Mucosa of stomach (tissue), 1 donor: ENCODE results near the gene PSMC1.

Source experiments
- H3K27me3 ChIP-seq: one replicate; pipeline ENCODE4 v1.7.0; 2013; ENCODE audit warnings: mild to moderate bottlenecking, low read length; ENCODE audit not compliant: control insufficient read depth, insufficient read depth
- H3K36me3 ChIP-seq: one replicate; pipeline ENCODE4 v1.7.0; 2013; ENCODE audit warnings: low read length; ENCODE audit not compliant: control insufficient read depth, insufficient read depth
- H3K4me1 ChIP-seq: one replicate; pipeline ENCODE4 v1.7.0; 2013; ENCODE audit warnings: mild to moderate bottlenecking, low read length; ENCODE audit not compliant: control insufficient read depth, insufficient read depth
- H3K4me3 ChIP-seq: one replicate; pipeline ENCODE4 v1.7.0; 2013; ENCODE audit warnings: low read length
- H3K9ac ChIP-seq: one replicate; pipeline ENCODE4 v1.7.0; 2013; ENCODE audit warnings: mild to moderate bottlenecking, low read length, moderate library complexity
- H3K9me3 ChIP-seq: one replicate; pipeline ENCODE4 v1.7.0; 2013; ENCODE audit warnings: mild to moderate bottlenecking, low read length, moderate library complexity; ENCODE audit not compliant: control insufficient read depth
- donor health status: Pancreatic carcinoma.

PSMC1 gene

GRCh38 chr14:90296641-90297040 is 40.3 kb downstream of the PSMC1 start:
- no peak overlapping the region for H3K4me3 ChIP-seq
- H3K9me3 ChIP-seq = no peaks in the 10 kb centered on the region
- no peaks in the 10 kb centered on the region for H3K27me3 ChIP-seq
- H3K9ac ChIP-seq = no peak overlapping the region
- H3K4me1 ChIP-seq = peaks cover under 1% of the 10 kb centered on the region
- H3K36me3 ChIP-seq = peaks cover 3% of the 10 kb centered on the region

- Histone ChIP-seq H3K9ac (no peak overlapping the region), H3K27me3 (no peaks in the 10 kb centered on the region), H3K4me1 (peaks cover 12% of the 10 kb centered on the region), H3K9me3 (no peaks in the 10 kb centered on the region), H3K36me3 (peaks cover 3% of the 10 kb centered on the region), H3K4me3 (no peak overlapping the region)
These were observed 41.7 kb downstream of the PSMC1 start for GRCh38 chr14:90297876-90298629.

- H3K36me3 ChIP-seq = peaks cover 3% of the 10 kb centered on the region
- no peak overlapping the region for H3K4me3 ChIP-seq
- no peak overlapping the region for H3K9ac ChIP-seq
- no peaks in the 10 kb centered on the region for H3K27me3 ChIP-seq
- no peaks in the 10 kb centered on the region for H3K9me3 ChIP-seq
- peaks cover 12% of the 10 kb centered on the region for H3K4me1 ChIP-seq
These were observed 43.1 kb downstream of the PSMC1 start for GRCh38 chr14:90299408-90299807.

- peaks cover 12% of the 10 kb centered on the region for H3K4me1 ChIP-seq
These were observed 44.3 kb downstream of the PSMC1 start for GRCh38 chr14:90300611-90301047.

GRCh38 chr14:90301122-90301521 is 44.8 kb downstream of the PSMC1 start:
- H3K4me3 ChIP-seq = no peak overlapping the region
- no peaks in the 10 kb centered on the region for H3K9me3 ChIP-seq
- no peaks in the 10 kb centered on the region for H3K27me3 ChIP-seq
- peaks cover 12% of the 10 kb centered on the region for H3K4me1 ChIP-seq
- peaks cover under 1% of the 10 kb centered on the region for H3K36me3 ChIP-seq
- H3K9ac ChIP-seq = no peak overlapping the region

More at GRCh38 chr14:90300611-90301047, 44.3 kb downstream of the PSMC1 start:
- Histone ChIP-seq H3K4me3 (no peak overlapping the region), H3K27me3 (no peaks in the 10 kb centered on the region), H3K9ac (no peak overlapping the region), H3K36me3 (peaks cover 3% of the 10 kb centered on the region), H3K9me3 (no peaks in the 10 kb centered on the region)

- Histone ChIP-seq H3K4me1 (peaks cover 12% of the 10 kb centered on the region), H3K4me3 (no peak overlapping the region), H3K36me3 (no peaks in the 10 kb centered on the region), H3K9me3 (no peaks in the 10 kb centered on the region), H3K27me3 (no peaks in the 10 kb centered on the region), H3K9ac (no peak overlapping the region)
These were observed 45.3 kb downstream of the PSMC1 start for GRCh38 chr14:90301668-90302090.

GRCh38 chr14:90302529-90303303 is 46.4 kb downstream of the PSMC1 start:
- no peak overlapping the region for H3K9ac ChIP-seq
- no peaks in the 10 kb centered on the region for H3K27me3 ChIP-seq
- no peak overlapping the region for H3K4me3 ChIP-seq
- peaks cover 12% of the 10 kb centered on the region for H3K4me1 ChIP-seq
- H3K9me3 ChIP-seq = no peaks in the 10 kb centered on the region
- H3K36me3 ChIP-seq = no peaks in the 10 kb centered on the region

GRCh38 chr14:90303473-90303872 is 47.1 kb downstream of the PSMC1 start:
- H3K4me3 ChIP-seq = no peak overlapping the region
- H3K4me1 ChIP-seq = peaks cover 12% of the 10 kb centered on the region
- H3K36me3 ChIP-seq = no peaks in the 10 kb centered on the region
- no peaks in the 10 kb centered on the region for H3K9me3 ChIP-seq
- no peak overlapping the region for H3K9ac ChIP-seq
- no peaks in the 10 kb centered on the region for H3K27me3 ChIP-seq

- H3K9ac ChIP-seq = no peak overlapping the region
- no peaks in the 10 kb centered on the region for H3K36me3 ChIP-seq
- H3K9me3 ChIP-seq = no peaks in the 10 kb centered on the region
- no peaks in the 10 kb centered on the region for H3K27me3 ChIP-seq
- H3K4me3 ChIP-seq = no peak overlapping the region
- H3K4me1 ChIP-seq = peaks cover 12% of the 10 kb centered on the region
These were observed 48.1 kb downstream of the PSMC1 start for GRCh38 chr14:90304502-90304901.

GRCh38 chr14:90305176-90305601 is 48.8 kb downstream of the PSMC1 start:
- Histone ChIP-seq H3K9me3 (no peaks in the 10 kb centered on the region), H3K4me3 (no peak overlapping the region), H3K9ac (no peak overlapping the region), H3K36me3 (no peaks in the 10 kb centered on the region), H3K27me3 (no peaks in the 10 kb centered on the region), H3K4me1 (peaks cover 12% of the 10 kb centered on the region)

GRCh38 chr14:90308561-90308960 is 52.2 kb downstream of the PSMC1 start:
- no peaks in the 10 kb centered on the region for H3K27me3 ChIP-seq
- no peak overlapping the region for H3K9ac ChIP-seq
- no peaks in the 10 kb centered on the region for H3K4me1 ChIP-seq
- no peak overlapping the region for H3K4me3 ChIP-seq
- H3K36me3 ChIP-seq = no peaks in the 10 kb centered on the region
- H3K9me3 ChIP-seq = no peaks in the 10 kb centered on the region

GRCh38 chr14:90317286-90317685 is 60.9 kb downstream of the PSMC1 start:
- no peaks in the 10 kb centered on the region for H3K9me3 ChIP-seq
- no peaks in the 10 kb centered on the region for H3K4me1 ChIP-seq
- no peaks in the 10 kb centered on the region for H3K36me3 ChIP-seq
- H3K9ac ChIP-seq = no peak overlapping the region
- no peak overlapping the region for H3K4me3 ChIP-seq
- H3K27me3 ChIP-seq = no peaks in the 10 kb centered on the region
